Measurements from ENCODE around the gene NAT9.

The NAT9 gene

DNA sequence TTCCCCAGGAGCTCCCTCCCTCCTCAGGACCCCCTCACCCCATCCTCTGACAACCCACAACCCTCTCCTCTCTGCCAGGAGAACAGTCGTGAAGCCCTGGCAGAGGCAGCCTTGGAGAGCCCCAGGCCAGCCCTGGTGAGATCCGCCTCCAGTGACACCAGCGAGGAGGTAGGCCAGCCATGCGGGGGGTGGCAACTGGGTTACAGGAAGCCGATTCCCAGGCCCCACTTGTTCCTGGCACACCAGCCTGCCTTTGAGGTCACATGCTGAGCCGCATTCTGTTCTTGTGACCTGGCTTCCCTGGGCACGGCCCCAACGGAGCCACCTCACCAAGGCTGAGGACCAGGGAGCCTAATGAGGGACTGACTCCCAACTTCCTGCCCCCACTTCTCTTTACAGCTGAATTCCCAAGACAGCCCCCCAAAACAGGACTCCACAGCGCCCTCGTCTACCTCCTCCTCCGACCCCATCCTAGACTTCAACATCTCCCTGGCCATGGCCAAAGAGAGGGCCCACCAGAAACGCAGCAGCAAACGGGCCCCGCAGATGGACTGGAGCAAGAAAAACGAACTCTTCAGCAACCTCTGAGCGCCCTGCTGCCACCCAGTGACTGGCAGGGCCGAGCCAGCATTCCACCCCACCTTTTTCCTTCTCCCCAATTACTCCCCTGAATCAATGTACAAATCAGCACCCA lies 7.9 kb downstream of the NAT9 start:
- DNase-seq (ENCODE audit: low read depth) = peak; percentile 84
- TF ChIP-seq, protein P1, sequence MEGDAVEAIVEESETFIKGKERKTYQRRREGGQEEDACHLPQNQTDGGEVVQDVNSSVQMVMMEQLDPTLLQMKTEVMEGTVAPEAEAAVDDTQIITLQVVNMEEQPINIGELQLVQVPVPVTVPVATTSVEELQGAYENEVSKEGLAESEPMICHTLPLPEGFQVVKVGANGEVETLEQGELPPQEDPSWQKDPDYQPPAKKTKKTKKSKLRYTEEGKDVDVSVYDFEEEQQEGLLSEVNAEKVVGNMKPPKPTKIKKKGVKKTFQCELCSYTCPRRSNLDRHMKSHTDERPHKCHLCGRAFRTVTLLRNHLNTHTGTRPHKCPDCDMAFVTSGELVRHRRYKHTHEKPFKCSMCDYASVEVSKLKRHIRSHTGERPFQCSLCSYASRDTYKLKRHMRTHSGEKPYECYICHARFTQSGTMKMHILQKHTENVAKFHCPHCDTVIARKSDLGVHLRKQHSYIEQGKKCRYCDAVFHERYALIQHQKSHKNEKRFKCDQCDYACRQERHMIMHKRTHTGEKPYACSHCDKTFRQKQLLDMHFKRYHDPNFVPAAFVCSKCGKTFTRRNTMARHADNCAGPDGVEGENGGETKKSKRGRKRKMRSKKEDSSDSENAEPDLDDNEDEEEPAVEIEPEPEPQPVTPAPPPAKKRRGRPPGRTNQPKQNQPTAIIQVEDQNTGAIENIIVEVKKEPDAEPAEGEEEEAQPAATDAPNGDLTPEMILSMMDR (conservative IDR thresholded peaks at IDR 0.05; ENCODE audit: low read length) = no peak

DNA sequence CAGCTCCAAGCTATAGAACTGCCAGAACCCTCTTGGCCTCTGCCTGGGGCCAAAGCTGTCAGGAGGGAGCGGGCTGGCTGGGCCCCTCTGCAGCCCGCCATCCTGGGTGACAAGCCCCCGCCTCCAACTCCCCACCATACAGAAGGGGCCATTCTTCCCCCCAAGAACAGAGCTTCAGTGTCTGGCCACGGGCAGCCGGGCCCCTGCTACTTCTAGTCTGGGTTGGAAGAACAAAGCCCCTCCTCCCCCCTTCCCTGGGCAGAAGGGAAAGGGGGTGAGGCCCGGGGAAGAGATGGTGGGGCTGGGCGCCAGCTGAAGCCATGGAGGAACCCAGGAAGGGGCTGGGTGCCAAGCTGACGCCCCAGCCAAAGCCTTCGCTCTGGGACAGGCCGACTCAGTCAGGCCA lies 9.0 kb downstream of the NAT9 start:
- TF ChIP-seq, protein P1 (conservative IDR thresholded peaks at IDR 0.05; ENCODE audit: low read length) = no peak
- no peak for DNase-seq (ENCODE audit: low read depth)
- no peak overlapping the region for H3K4me3 ChIP-seq (ENCODE audit: low read length)

More for the DNA sequence above, 7.9 kb downstream of the NAT9 start:
- H3K4me3 ChIP-seq (ENCODE audit: low read length) = no peak overlapping the region

DNA sequence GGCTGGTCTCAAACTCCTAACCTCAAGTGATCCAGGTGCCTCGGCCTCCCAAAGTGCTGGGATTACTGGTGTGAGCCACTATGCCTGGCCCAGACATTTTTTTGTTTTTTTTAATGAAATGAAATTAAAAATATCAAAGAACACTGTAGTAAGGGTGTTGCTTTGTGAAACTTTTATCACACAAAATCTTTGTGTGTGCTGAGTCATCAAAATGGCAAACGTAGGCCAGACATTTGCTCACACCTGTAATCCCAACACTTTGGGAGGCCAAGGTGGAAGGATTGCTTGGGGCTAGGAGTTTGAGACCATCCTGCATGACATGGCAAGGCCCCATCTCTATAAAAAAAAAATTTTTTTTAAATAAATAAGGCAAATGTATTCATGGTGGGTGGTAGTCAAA lies 9.7 kb downstream of the NAT9 start:
- TF ChIP-seq, protein P1 (conservative IDR thresholded peaks at IDR 0.05; ENCODE audit: low read length) = no peak
- no peak overlapping the region for H3K4me3 ChIP-seq (ENCODE audit: low read length)
- DNase-seq (ENCODE audit: low read depth) = no peak

DNA sequence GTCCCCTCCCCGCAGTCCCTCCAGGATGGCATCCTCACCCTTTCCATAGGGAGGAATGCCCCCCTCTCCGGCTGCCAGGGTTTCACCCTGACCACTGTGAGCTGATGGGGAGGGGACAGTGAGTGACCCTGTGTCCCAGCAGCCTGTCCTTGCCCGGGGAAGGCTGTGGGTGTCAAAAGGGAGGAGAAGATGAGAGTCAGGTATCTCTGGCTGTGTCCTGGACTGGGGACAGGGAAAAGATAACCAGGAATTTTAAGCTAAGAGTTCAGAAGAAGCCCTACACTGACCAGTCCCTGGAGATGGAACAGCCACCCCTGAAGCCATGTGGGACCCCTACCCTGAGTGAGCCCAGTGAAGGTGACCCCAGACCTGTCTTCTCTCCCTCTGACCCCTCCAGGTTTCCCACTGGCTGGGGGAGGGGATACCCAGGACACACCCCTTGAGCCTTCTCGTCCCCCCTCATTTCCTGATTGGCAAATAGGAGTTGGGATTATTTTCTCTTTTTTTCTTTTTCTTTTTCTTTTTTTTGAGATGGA lies 11.3 kb downstream of the NAT9 start:
- H3K4me3 ChIP-seq (ENCODE audit: low read length) = no peak overlapping the region
- TF ChIP-seq, protein P1 (conservative IDR thresholded peaks at IDR 0.05; ENCODE audit: low read length) = no peak

DNA sequence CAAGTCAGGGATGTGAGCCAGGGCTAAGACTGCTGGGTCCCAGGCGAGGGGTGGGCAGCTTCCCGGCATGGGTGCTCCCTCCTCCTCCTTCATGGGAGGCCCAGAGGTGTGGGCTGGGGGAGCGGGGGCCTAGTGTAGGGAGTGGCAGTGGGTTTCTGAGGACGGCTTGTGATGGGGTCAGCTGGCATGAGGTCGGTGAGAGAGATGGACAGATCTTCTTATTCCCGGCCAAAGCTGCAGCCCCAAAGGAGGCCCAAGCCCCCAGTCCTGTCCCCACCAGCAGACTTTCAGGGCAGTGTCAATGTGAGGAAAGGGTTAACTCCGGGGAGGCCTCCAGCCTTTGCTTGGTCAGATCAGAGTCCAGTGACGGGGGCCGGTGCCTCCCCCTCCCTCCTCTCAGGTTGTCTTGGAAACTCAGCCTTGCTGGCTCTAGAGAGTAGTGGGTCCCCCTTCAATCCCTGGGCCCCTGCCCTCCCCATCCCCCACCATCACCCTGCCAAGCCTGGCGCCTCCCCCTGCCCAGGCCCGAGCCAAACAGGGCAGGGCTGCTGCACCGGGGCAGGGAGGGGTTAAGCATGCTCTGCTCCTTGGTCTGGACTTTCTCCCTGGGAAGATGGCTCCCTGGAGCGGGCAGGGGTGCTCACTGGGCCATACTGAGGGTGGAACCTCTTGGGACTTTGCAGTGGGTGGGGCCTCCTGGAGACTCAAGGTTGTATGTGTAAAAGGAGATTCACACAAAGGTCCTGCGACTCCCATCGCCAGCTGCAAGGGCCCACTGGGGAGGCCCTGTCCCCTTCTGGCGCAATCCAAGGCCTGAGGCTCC lies 12.4 kb downstream of the NAT9 start:
- TF ChIP-seq, protein P1 (conservative IDR thresholded peaks at IDR 0.05; ENCODE audit: low read length) = no peak
- H3K4me3 ChIP-seq (ENCODE audit: low read length) = no peak overlapping the region
- DNase-seq (ENCODE audit: low read depth) = no peak

More for the DNA sequence above, 11.3 kb downstream of the NAT9 start:
- no peak for DNase-seq (ENCODE audit: low read depth)

DNA sequence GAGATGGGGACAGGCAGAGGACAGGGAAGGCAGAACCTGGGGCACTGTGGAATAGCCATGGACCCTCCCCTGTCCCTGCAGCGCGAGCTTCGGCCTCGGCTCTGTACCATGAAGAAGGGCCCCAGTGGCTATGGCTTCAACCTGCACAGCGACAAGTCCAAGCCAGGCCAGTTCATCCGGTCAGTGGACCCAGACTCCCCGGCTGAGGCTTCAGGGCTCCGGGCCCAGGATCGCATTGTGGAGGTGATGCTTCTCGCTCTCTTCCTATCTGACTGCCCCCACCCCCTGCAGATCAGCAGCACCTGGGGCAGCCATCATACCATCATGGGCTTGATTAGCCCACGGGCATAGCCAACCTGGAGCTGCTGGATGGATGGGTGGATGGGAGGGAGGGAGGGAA lies 14.2 kb downstream of the NAT9 start:
- no peak for DNase-seq (ENCODE audit: low read depth)
- no peak overlapping the region for H3K4me3 ChIP-seq (ENCODE audit: low read length)
- TF ChIP-seq, protein P1 (conservative IDR thresholded peaks at IDR 0.05; ENCODE audit: low read length) = no peak
